Bronchial epithelial cell (primary cell): ENCODE measurements around the gene MYO1F. TPM values are rescaled to one million over a fixed set of nuclear protein-coding genes. Genes with fewer than 3 reads are reported as not detected.

Source experiments
- DNase-seq: peaks from one replicate; pipeline ENCODE4 v3.0.0-alpha.2; 2010; ENCODE audit warnings: low read depth
- FAIRE-seq: peaks from 2 replicates; lab custom pipeline; 2011; peaks lifted over from hg19 to GRCh38; lab: Jason Lieb, UNC
- H3K27me3 ChIP-seq: 2 replicates; pipeline ENCODE4 v1.5.1; 2011; ENCODE audit warnings: low read length; ENCODE audit not compliant: control insufficient read depth, insufficient read depth
- H3K36me3 ChIP-seq: 2 replicates; pipeline ENCODE4 v1.5.1; 2011; ENCODE audit warnings: low read length; ENCODE audit not compliant: control insufficient read depth, insufficient read depth
- H3K4me3 ChIP-seq: 2 replicates; pipeline ENCODE4 v1.5.1; 2011; ENCODE audit warnings: mild to moderate bottlenecking, low read depth, low read length, control low read depth
- total RNA-seq: library from RNA; depleted of rRNA; stranded (reverse); fragments of >200 nt; gene quantifications from 2 replicates; pipeline ENCODE4 v1.2.1, GENCODE V29; 2014
- TF ChIP-seq, protein P1 (sequence below): IDR thresholded peaks from 2 replicates; pipeline ENCODE4 v1.5.1; 2011; ENCODE audit warnings: mild to moderate bottlenecking, moderate library complexity, low read length, control low read depth, inconsistent platforms; ENCODE audit not compliant: insufficient read depth, severe bottlenecking

Gene MYO1F
- total RNA-seq, 1 donor from 2014 or later: not detected

DNA sequence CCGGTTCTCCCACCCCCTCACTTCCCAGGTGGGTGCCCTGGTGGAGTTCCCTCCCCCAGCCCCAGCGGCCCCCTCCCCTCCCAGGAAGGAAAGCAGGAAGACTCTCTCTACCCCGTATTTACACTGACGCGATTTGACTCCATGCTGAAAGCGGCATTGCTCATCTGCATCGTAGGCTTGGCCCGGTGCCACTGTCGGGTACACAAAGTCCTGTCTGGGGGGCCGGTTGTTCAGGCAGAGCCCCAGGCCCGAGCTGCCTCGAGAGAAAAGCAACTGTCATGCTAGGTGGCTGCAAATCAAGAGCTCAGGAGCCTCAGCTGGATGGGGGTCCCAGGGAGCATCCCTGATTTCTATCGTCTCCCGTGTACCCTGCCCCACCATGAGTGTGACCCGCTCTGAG lies 18.4 kb upstream of the MYO1F start:
- Histone ChIP-seq H3K36me3 (no peaks in the 10 kb centered on the region), H3K4me3 (no peak overlapping the region), H3K27me3 (no peaks in the 10 kb centered on the region)
- TF ChIP-seq, protein P1, sequence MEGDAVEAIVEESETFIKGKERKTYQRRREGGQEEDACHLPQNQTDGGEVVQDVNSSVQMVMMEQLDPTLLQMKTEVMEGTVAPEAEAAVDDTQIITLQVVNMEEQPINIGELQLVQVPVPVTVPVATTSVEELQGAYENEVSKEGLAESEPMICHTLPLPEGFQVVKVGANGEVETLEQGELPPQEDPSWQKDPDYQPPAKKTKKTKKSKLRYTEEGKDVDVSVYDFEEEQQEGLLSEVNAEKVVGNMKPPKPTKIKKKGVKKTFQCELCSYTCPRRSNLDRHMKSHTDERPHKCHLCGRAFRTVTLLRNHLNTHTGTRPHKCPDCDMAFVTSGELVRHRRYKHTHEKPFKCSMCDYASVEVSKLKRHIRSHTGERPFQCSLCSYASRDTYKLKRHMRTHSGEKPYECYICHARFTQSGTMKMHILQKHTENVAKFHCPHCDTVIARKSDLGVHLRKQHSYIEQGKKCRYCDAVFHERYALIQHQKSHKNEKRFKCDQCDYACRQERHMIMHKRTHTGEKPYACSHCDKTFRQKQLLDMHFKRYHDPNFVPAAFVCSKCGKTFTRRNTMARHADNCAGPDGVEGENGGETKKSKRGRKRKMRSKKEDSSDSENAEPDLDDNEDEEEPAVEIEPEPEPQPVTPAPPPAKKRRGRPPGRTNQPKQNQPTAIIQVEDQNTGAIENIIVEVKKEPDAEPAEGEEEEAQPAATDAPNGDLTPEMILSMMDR: no peak
- DNase-seq: no peak
- FAIRE-seq: no peak

DNA sequence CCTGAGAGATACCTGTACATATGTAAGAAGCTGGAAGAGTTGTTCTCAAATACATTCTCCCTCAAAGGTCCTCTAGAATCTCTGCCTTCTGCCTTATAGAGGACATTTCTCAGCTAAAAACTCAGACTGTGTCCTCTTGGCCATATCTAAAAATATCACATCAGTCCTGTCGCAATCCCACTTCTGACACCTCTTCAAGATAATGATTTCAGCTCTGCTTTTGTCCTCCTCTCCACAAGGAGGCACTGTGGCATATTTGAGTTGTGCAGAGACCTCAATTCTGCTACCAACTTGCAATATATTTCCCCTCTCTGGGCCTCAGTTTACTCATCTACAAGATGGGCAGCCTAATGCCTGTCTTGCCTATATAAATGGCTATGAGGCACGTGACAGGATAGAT lies 16.7 kb upstream of the MYO1F start:
- no peak overlapping the region for H3K4me3 ChIP-seq
- no peaks in the 10 kb centered on the region for H3K27me3 ChIP-seq
- FAIRE-seq (no peak), DNase-seq (no peak)
- TF ChIP-seq, protein P1: no peak
- H3K36me3 ChIP-seq: no peaks in the 10 kb centered on the region

DNA sequence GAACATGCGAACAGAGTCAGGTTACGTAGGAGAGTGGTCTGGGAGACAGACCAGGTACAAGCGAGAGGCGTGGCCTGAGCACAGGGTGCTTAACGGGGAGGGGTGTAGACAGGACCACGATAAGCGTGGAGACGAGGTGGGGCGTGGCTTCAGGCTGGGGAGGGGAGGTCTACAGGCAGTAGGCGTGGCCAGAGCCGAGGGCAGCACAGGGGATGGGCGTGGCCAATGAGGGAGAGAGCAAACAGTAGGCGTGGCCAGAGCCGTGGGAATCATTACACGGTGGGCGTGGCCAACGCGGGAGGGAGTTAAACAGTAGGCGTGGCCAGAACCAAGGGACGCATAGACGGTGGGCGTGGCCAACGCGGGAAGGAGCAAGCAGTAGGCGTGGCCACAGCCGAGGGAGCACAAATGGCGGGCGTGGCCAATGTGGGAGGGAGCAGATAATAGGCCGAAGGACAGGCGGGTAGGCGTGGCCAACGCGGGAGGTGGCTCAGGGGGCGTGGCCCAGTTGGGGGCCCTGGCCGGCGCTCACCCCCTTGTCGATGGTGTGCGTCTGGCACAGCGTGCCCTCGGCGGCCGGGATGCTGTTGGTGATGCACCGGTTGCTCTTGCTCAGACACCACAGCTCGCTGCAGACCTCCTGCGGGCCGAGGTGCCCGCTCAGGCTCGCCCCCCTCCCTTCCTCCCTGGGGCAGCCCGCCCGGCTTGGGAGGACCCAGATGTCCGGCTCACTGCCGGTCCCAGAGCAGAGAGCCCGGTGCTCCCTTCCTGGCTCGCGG lies 15.2 kb upstream of the MYO1F start:
- FAIRE-seq: no peak
- Histone ChIP-seq H3K4me3 (no peak overlapping the region), H3K27me3 (no peaks in the 10 kb centered on the region), H3K36me3 (no peaks in the 10 kb centered on the region)
- TF ChIP-seq, protein P1: no peak
- DNase-seq: no peak

DNA sequence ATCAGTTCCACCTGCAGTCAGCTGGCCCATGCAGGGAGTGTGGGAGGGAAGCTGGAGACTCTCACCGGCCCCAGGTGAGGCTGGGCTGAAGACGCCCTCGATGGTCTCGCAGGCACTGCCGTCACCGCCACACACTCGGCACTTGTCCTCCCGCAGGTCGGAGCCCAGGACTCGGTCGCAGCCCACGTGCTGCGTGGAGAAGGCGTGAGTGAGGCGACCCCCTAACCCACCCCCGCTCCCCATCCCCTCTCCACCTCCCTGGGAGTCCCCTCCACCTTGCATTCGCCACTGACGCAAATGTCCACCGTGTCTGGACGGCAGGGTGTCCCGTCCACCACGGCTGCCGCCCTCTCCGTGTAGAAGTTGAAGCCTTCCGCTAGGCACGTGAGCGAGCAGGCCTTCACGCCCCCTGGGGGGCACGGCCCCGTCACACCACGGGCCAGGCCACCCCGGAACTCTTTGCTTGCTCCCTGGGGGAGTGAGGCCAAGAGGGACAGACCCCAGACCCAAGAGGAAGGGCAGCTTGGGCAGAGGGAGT lies 12.0 kb upstream of the MYO1F start:
- DNase-seq (no peak), FAIRE-seq (no peak)
- Histone ChIP-seq H3K27me3 (no peaks in the 10 kb centered on the region), H3K4me3 (no peak overlapping the region), H3K36me3 (no peaks in the 10 kb centered on the region)
- TF ChIP-seq, protein P1: no peak

DNA sequence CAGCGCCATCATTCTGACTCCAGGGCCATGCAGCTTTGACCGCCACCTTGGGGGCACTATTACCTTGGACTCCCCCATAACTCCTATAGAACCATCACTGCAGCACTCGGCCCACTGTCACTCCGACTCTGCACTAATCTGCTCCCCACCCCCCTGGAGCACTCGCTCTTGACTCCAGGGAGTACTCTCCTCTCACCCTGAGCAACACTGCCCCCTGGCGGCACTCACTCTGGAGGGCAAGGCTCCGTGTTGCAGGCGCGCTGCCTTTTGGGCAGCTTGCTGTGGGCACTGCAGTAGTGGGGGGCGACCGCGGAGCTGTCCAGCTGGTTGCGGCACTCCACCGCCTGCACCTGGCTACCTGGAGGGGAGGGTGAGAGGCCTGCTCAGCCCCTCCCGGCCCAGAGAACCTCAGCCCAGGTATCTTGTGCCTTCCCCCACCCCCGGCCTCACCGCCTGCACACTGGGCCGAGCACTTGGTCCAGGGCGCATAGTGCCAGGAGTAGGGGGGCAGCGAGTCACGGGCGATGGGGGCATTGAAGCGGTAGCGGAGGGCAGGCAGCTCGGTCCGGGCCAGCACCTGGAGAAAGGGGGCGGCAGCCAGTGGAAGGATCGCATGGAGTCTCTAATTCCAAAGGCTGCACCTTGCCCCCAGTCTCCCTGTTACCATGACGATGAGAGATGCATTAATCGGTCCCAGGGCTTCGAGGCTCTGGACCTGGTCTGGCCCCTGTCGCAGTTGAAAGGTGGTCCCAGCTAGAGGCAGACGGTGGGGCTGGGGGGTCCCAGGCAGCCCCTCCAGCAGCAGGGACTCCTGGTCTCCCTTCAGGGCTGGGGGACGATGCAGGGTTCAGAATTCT lies 8.9 kb upstream of the MYO1F start:
- no peak for DNase-seq
- Histone ChIP-seq H3K36me3 (no peaks in the 10 kb centered on the region), H3K27me3 (no peaks in the 10 kb centered on the region)

More for the DNA sequence above, 8.9 kb upstream of the MYO1F start:
- TF ChIP-seq, protein P1: peak; percentile 20
- no peak for FAIRE-seq
- no peak overlapping the region for H3K4me3 ChIP-seq
